Endothelial cell (in vitro differentiated cells): ENCODE results near the gene RXYLT1. TPM values are rescaled to one million over a fixed set of nuclear protein-coding genes. Genes with fewer than 3 reads are reported as not detected.

Experiments used
- DNase-seq: peaks from one replicate; pipeline ENCODE4 v3.0.0; 2021; ENCODE audit warnings: low spot score
- H3K27ac Mint-ChIP-seq: one replicate; pipeline ENCODE4 v1.8.0; 2021; ENCODE audit warnings: mixed read lengths, inconsistent platforms; ENCODE audit not compliant: unreplicated experiment
- H3K27me3 Mint-ChIP-seq: one replicate; pipeline ENCODE4 v1.8.0; 2021; ENCODE audit warnings: mild to moderate bottlenecking, moderate library complexity, mixed read lengths, inconsistent platforms; ENCODE audit not compliant: unreplicated experiment
- H3K36me3 Mint-ChIP-seq: one replicate; pipeline ENCODE4 v1.8.0; 2021; ENCODE audit warnings: mild to moderate bottlenecking, low read depth, mixed read lengths, inconsistent platforms; ENCODE audit not compliant: unreplicated experiment
- H3K4me1 Mint-ChIP-seq: one replicate; pipeline ENCODE4 v1.8.0; 2021; ENCODE audit warnings: mild to moderate bottlenecking, mixed read lengths, inconsistent platforms; ENCODE audit not compliant: unreplicated experiment
- H3K4me3 Mint-ChIP-seq: one replicate; pipeline ENCODE4 v1.8.0; 2021; ENCODE audit warnings: mild to moderate bottlenecking, mixed read lengths, inconsistent platforms; ENCODE audit not compliant: unreplicated experiment
- H3K9me3 Mint-ChIP-seq: one replicate; pipeline ENCODE4 v1.8.0; 2021; ENCODE audit warnings: mixed read lengths, inconsistent platforms; ENCODE audit not compliant: unreplicated experiment
- CTCF ChIP-seq: fragments of 200-600 bp; sonication (generic); IDR thresholded peaks from one replicate; pipeline ENCODE4 v1.5.0; 2021; ENCODE audit warnings: antibody characterized with exemption; ENCODE audit not compliant: unreplicated experiment
- total RNA-seq: library from RNA; stranded (reverse); fragmentation: NEBNext Ultra II Directional; extraction: Animal tissue kit (Norgen Biotek cat#: 25700); gene quantifications from one replicate; pipeline ENCODE4 v1.2.1, GENCODE V29; 2021; ENCODE audit not compliant: unreplicated experiment

RXYLT1 gene
- total RNA-seq, 1 donor from 2014 or later = 14.2 TPM

GRCh38 chr12:63821781-63822251, 42.1 kb downstream of the RXYLT1 start:
- DNase-seq = no peak
- Mint-ChIP-seq H3K4me3 (peak overlapping the region; percentile 70), H3K27me3 (no peaks in the 10 kb centered on the region), H3K36me3 (no peaks in the 10 kb centered on the region), H3K4me1 (no peaks in the 10 kb centered on the region), H3K27ac (no peak overlapping the region), H3K9me3 (no peaks in the 10 kb centered on the region)
- no peak for TF ChIP-seq CTCF

- no peak for DNase-seq
These were observed 42.6 kb downstream of the RXYLT1 start for GRCh38 chr12:63822352-63822751.

GRCh38 chr12:63823040-63823439, 43.3 kb downstream of the RXYLT1 start:
- no peaks in the 10 kb centered on the region for H3K9me3 Mint-ChIP-seq
- H3K4me1 Mint-ChIP-seq = no peaks in the 10 kb centered on the region
- no peak for DNase-seq
- no peak for TF ChIP-seq CTCF
- no peaks in the 10 kb centered on the region for H3K27me3 Mint-ChIP-seq
- no peaks in the 10 kb centered on the region for H3K36me3 Mint-ChIP-seq
- H3K27ac Mint-ChIP-seq = no peak overlapping the region
- H3K4me3 Mint-ChIP-seq = no peak overlapping the region

More at GRCh38 chr12:63822352-63822751, 42.6 kb downstream of the RXYLT1 start:
- Mint-ChIP-seq H3K9me3 (no peaks in the 10 kb centered on the region), H3K4me1 (no peaks in the 10 kb centered on the region), H3K4me3 (no peak overlapping the region), H3K27me3 (no peaks in the 10 kb centered on the region), H3K27ac (no peak overlapping the region), H3K36me3 (no peaks in the 10 kb centered on the region)
- TF ChIP-seq CTCF = no peak

- TF ChIP-seq CTCF = peak; percentile 83
- peaks cover 7% of the 10 kb centered on the region for H3K36me3 Mint-ChIP-seq
- no peak overlapping the region for H3K27ac Mint-ChIP-seq
- no peaks in the 10 kb centered on the region for H3K9me3 Mint-ChIP-seq
- H3K27me3 Mint-ChIP-seq = no peaks in the 10 kb centered on the region
- no peaks in the 10 kb centered on the region for H3K4me1 Mint-ChIP-seq
- DNase-seq = no peak
- H3K4me3 Mint-ChIP-seq = no peak overlapping the region
These were observed 46.4 kb downstream of the RXYLT1 start for GRCh38 chr12:63826006-63826585.

GRCh38 chr12:63828867-63829266, 49.2 kb downstream of the RXYLT1 start:
- no peak for TF ChIP-seq CTCF
- Mint-ChIP-seq H3K27me3 (peaks cover 2% of the 10 kb centered on the region), H3K4me1 (no peaks in the 10 kb centered on the region), H3K4me3 (no peak overlapping the region), H3K36me3 (peaks cover 7% of the 10 kb centered on the region), H3K9me3 (no peaks in the 10 kb centered on the region), H3K27ac (no peak overlapping the region)
- no peak for DNase-seq
